Upper lobe of right lung (tissue), 1 donor: ENCODE results near the gene ARV1. TPM values are rescaled to one million over a fixed set of nuclear protein-coding genes. Genes with fewer than 3 reads are reported as not detected.

Source experiments
- ATAC-seq: fragments of 200-7000 bp; cut with Tn5 transposase; one replicate; pipeline ENCODE4 v1.9.1; 2020; ENCODE audit warnings: mild to moderate bottlenecking, moderate library complexity
- DNase-seq: peaks from one replicate; pipeline ENCODE4 v3.0.0-alpha.2; 2020
- H3K27ac ChIP-seq: fragments of 200-600 bp; one replicate; pipeline ENCODE4 v1.8.0; 2022
- H3K27me3 ChIP-seq: fragments of 200-600 bp; one replicate; pipeline ENCODE4 v1.8.0; 2022; ENCODE audit warnings: mild to moderate bottlenecking
- H3K36me3 ChIP-seq: fragments of 200-600 bp; one replicate; pipeline ENCODE4 v1.8.0; 2022
- H3K4me1 ChIP-seq: fragments of 200-600 bp; one replicate; pipeline ENCODE4 v1.8.0; 2022
- H3K4me3 ChIP-seq: fragments of 200-600 bp; one replicate; pipeline ENCODE4 v1.8.0; 2022; ENCODE audit warnings: mild to moderate bottlenecking
- H3K9me3 ChIP-seq: fragments of 200-600 bp; one replicate; pipeline ENCODE4 v1.8.0; 2022
- intact Hi-C: fragments of 100-400 bp; cut with DNase I; formaldehyde crosslinking; loops from one replicate; pipeline ENCODE4 v1.11.0; 2022
- total RNA-seq: library from RNA; stranded (reverse); fragmentation: NEBNext Ultra II Directional; extraction: Animal tissue kit (Norgen Biotek cat#: 25700); gene quantifications from one replicate; pipeline ENCODE4 v1.2.1, GENCODE V29; 2021
- TF ChIP-seq, protein P1 (sequence below): fragments of 200-600 bp; IDR thresholded peaks from one replicate; pipeline ENCODE4 v1.8.0; 2022; ENCODE audit warnings: antibody characterized with exemption
- donor health status: DM: no; HTN: yes; CAD: no; lungs with severe emphysema.

ARV1 gene
- total RNA-seq, 1 donor from 2014 or later = 19.9 TPM

DNA sequence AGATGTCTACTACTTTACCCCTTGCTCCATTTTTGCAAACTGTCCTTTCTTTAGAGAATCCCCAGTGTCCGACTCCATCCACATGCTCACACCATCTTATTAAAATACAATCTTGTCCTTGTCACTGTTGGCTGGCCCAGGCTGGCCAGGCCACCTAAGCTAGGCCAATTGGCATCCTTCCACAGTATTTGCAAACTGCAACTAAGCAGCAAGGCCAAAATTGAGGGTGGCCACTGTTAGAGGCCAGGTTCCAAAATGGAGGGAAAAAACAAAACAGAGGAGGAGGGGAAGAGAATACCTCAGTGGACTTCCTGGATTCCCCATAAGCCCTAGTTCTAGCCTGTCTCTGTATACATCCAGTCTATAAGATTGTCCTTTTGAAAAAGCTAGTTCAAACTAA lies 56.9 kb downstream of the ARV1 start:
- H3K27me3 ChIP-seq = no peaks in the 10 kb centered on the region
- no peaks in the 10 kb centered on the region for H3K9me3 ChIP-seq
- DNase-seq (no peak), ATAC-seq (no peak)
- H3K36me3 ChIP-seq = no peaks in the 10 kb centered on the region
- TF ChIP-seq, protein P1, sequence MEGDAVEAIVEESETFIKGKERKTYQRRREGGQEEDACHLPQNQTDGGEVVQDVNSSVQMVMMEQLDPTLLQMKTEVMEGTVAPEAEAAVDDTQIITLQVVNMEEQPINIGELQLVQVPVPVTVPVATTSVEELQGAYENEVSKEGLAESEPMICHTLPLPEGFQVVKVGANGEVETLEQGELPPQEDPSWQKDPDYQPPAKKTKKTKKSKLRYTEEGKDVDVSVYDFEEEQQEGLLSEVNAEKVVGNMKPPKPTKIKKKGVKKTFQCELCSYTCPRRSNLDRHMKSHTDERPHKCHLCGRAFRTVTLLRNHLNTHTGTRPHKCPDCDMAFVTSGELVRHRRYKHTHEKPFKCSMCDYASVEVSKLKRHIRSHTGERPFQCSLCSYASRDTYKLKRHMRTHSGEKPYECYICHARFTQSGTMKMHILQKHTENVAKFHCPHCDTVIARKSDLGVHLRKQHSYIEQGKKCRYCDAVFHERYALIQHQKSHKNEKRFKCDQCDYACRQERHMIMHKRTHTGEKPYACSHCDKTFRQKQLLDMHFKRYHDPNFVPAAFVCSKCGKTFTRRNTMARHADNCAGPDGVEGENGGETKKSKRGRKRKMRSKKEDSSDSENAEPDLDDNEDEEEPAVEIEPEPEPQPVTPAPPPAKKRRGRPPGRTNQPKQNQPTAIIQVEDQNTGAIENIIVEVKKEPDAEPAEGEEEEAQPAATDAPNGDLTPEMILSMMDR = no peak
- H3K4me3 ChIP-seq = no peak overlapping the region
- intact Hi-C loops = no loop called here
- H3K27ac ChIP-seq = no peak overlapping the region
- H3K4me1 ChIP-seq = peaks cover 24% of the 10 kb centered on the region

DNA sequence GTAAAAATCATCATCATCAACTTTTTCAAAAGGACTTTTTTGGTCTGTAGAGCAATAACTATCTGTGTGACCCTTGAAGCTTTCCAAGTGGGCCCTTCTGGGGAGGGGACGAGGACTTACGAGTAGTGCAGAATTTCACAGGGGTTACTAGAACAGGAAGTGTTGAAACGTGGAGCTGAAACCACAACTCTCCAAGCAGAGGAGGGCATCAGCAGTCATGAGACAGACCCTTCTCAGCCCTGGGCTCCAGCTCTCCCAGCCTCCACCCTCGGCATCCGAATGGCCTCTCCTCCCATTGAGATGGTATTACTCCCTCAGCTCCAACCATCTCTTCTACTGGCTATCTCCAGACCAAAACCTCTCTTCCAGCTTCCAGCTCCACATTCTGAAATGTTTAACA lies 57.5 kb downstream of the ARV1 start:
- H3K4me1 ChIP-seq = peaks cover 30% of the 10 kb centered on the region
- TF ChIP-seq, protein P1 = no peak
- H3K9me3 ChIP-seq = no peaks in the 10 kb centered on the region
- H3K4me3 ChIP-seq = no peak overlapping the region
- no peak overlapping the region for H3K27ac ChIP-seq
- DNase-seq = no peak
- peak; percentile 53 for ATAC-seq
- intact Hi-C loops = no loop called here
- no peaks in the 10 kb centered on the region for H3K27me3 ChIP-seq
- H3K36me3 ChIP-seq = no peaks in the 10 kb centered on the region

DNA sequence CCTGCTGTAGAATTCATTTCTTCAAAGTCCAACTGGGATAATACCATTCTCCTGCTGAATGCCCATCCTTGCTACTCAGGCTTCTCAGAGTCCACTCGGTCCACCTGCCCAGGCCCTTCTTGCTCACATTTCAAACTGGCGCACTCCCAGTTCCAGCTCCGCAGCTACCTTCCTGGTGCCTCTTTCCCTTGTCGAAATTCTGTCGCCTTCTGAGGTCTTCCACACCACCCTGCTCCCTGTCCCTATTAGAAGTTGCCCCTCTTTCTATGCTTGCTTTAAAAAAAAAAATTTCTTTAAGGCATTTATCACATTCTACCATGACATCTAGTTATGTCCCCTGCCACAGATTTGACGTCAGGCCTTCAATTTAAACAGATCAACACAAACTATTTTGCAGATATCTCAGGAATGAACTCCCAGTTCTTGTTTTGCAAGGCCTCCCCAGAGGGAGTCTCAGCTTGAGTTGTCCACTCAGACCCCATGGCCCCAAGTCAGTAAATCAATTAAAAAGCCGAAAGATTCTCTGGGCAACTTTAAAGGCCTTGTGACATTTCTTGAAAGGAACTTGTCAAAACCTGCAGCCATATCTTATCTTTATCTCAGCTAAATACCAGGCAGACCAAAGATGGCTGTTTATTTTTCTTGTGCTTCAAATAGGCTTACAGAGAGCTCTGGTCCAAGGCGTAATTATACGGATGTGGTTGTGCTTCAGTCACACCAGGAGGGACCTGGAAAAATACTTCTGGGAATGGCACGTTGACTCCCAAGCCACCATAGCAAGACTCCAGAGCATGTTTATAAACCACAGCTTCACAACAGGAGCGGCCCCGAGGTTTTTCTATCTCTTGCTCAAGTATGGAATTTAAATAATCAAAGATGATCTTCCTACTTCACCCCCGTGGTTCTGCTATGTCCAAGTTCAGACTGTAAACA lies 59.0 kb downstream of the ARV1 start:
- DNase-seq (no peak), ATAC-seq (no peak)
- no peaks in the 10 kb centered on the region for H3K27me3 ChIP-seq
- H3K9me3 ChIP-seq = no peaks in the 10 kb centered on the region
- H3K27ac ChIP-seq = no peak overlapping the region
- H3K36me3 ChIP-seq = no peaks in the 10 kb centered on the region
- intact Hi-C loops = no loop called here
- TF ChIP-seq, protein P1 = no peak
- peak overlapping the region; percentile 73 for H3K4me3 ChIP-seq
- peaks cover 30% of the 10 kb centered on the region for H3K4me1 ChIP-seq

DNA sequence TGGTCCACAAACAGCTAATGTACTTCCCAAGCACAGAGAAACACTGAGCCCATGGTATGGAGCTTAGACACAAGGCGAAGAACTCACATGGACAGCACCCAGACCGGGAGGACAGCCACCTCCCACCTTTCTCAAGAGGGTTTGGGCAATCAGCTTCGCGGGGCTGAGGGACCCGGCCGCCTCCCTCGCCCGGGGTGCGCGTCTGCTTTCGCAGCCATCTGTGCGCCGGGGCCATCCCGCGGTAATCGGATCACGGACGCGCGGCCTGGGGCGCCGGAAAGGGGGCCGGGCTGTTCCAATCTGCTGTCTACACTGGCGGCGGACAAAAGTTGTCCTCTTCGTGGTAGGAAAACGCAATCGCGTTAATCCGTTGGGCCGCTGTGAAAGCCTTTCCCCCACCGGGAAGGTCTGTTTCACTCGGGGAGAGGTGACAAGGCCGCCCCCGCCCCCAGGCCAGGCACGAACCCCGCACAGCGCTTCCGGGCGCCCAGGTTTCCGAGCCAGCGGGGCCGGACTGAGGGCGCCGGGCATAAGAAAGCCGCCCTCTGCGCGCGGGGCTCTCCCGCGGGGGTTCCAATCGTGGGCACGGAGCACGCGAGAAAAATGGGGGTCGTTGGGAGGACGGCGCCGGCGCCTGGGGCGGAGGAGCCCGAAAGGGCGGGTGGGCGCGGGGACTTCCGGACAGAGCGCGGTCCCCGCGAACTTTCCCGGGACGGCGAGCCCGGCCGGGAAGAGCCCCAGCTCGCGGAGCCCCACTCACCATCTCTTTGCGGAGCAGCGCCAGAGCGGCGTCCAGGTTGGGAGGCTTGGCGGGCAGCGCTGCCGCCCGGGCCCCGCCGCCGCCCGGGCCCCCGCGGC lies 60.5 kb downstream of the ARV1 start:
- intact Hi-C loops = no loop called here

More for the DNA sequence above, 60.5 kb downstream of the ARV1 start:
- TF ChIP-seq, protein P1 = no peak
- Histone ChIP-seq H3K4me1 (peaks cover 27% of the 10 kb centered on the region), H3K27ac (peak overlapping the region; percentile 82), H3K4me3 (peak overlapping the region; percentile 73), H3K27me3 (no peaks in the 10 kb centered on the region), H3K36me3 (no peaks in the 10 kb centered on the region), H3K9me3 (no peaks in the 10 kb centered on the region)
- peak; percentile 76 for ATAC-seq
- DNase-seq = peak; percentile 80
